Panc1 (cell line): ENCODE results near the gene THAP12. TPM values are rescaled to one million over a fixed set of nuclear protein-coding genes. Genes with fewer than 3 reads are reported as not detected.
"Not testable (repeated sequence)": the region's sequence is repeated elsewhere in the genome, so short reads cannot be mapped to it uniquely, and the experiment has no call there.

Experiments used
- ATAC-seq: fragments of 200-7000 bp; cut with Tn5 transposase; 2 replicates; pipeline ENCODE4 v1.9.1; 2020; ENCODE audit warnings: mild to moderate bottlenecking, moderate library complexity
- BruUV-seq: library from RNA; stranded (reverse); fragments of 400-500 nt; replicated peaks from 2 replicates; lab custom pipeline; 2021; lab: Mats Ljungman, UMichigan
- CTCF ChIA-PET: fragments of 300-600 bp; sonication (Branson Sonifier 250); formaldehyde crosslinking; loops from one replicate; lab custom pipeline; 2022; ENCODE audit warnings: antibody characterized with exemption; lab: Charles Lee
- POLR2A ChIA-PET: fragments of 300-600 bp; sonication (Branson Sonifier 250); formaldehyde crosslinking; loops from one replicate; lab custom pipeline; 2022; ENCODE audit warnings: antibody characterized with exemption; lab: Charles Lee
- DNase-seq: peaks from one replicate; pipeline ENCODE4 v3.0.0-alpha.2; 2010; ENCODE audit warnings: low read depth, low spot score
- H3K27ac ChIP-seq: 2 replicates; pipeline ENCODE4 v1.5.1; 2011; ENCODE audit warnings: mild to moderate bottlenecking, low read length, inconsistent platforms
- H3K27me3 ChIP-seq: fragments of 200-500 bp; sonication (Bioruptor generic); 2 replicates; pipeline ENCODE4 v1.6.0; 2014; ENCODE audit warnings: low read length, inconsistent platforms; ENCODE audit not compliant: control insufficient read depth, insufficient read depth
- H3K36me3 ChIP-seq: fragments of 200-500 bp; sonication (Bioruptor generic); 2 replicates; pipeline ENCODE4 v1.5.1; 2014; ENCODE audit warnings: inconsistent platforms, mild to moderate bottlenecking, low read length, moderate library complexity; ENCODE audit not compliant: control insufficient read depth, insufficient read depth
- H3K4me1 ChIP-seq: 2 replicates; pipeline ENCODE4 v1.5.1; 2011; ENCODE audit warnings: inconsistent platforms, mild to moderate bottlenecking, low read length, moderate library complexity; ENCODE audit not compliant: control insufficient read depth, insufficient read depth
- H3K4me3 ChIP-seq, 2 experiments: 2 replicates each; pipeline ENCODE4 v1.5.1; 2011 to 2012; ENCODE audit warnings: low read depth in 2 of 2, low read length in 2 of 2, mild to moderate bottlenecking in 2 of 2, inconsistent platforms in 1 of 2, moderate library complexity in 1 of 2
- H3K9me3 ChIP-seq: fragments of 200-500 bp; sonication (Bioruptor generic); 2 replicates; pipeline ENCODE4 v1.5.1; 2014; ENCODE audit warnings: low read depth, mild to moderate bottlenecking, inconsistent platforms, low read length, moderate library complexity; ENCODE audit not compliant: control insufficient read depth, insufficient read depth
- CTCF ChIP-seq: fragments of 450-650 bp; IDR thresholded peaks from 2 replicates; pipeline ENCODE4 v1.5.1; 2017; ENCODE audit warnings: mild to moderate bottlenecking
- POLR2AphosphoS5 ChIP-seq: IDR thresholded peaks from 2 replicates; pipeline ENCODE4 v1.6.1; 2012; ENCODE audit warnings: mild to moderate bottlenecking, low read depth, low read length, moderate library complexity
- REST ChIP-seq, 2 experiments: IDR thresholded peaks; 2 replicates each; pipeline ENCODE4 v1.6.1; 2011 to 2012; ENCODE audit warnings: low read depth in 2 of 2, control low read depth in 1 of 2, low read length in 1 of 2, mild to moderate bottlenecking in 1 of 2, moderate library complexity in 1 of 2; ENCODE audit not compliant: insufficient read depth in 1 of 2
- SIN3A ChIP-seq: IDR thresholded peaks from 2 replicates; pipeline ENCODE4 v1.6.1; 2012; ENCODE audit warnings: low read depth, mild to moderate bottlenecking, low read length, moderate library complexity, borderline replicate concordance; ENCODE audit not compliant: insufficient read depth
- TCF7L2 ChIP-seq: IDR thresholded peaks from 2 replicates; pipeline ENCODE4 v1.6.1; 2011; ENCODE audit warnings: mild to moderate bottlenecking, low read depth, low read length, inconsistent platforms
- in situ Hi-C: cut with HindIII; loops from 2 replicates; pipeline ENCODE4 v1.10.0; 2016; ENCODE audit warnings: low sequenced_read_pairs, low pct_unique_long_range_greater_than_20kb
- intact Hi-C: fragments of 100-400 bp; cut with micrococcal nuclease; formaldehyde crosslinking; loops from one replicate; pipeline ENCODE4 v1.10.0; 2022; ENCODE audit not compliant: unreplicated experiment
- total RNA-seq: library from RNA; stranded (reverse); gene quantifications from one replicate; pipeline ENCODE4 v1.2.1, GENCODE V29; 2021; ENCODE audit not compliant: unreplicated experiment

The THAP12 gene
- total RNA-seq, 1 experiment from 2014 or later: 57.3 TPM

GRCh38 chr11:76323375-76323774 lies 57.6 kb downstream of the THAP12 start:
- H3K27ac ChIP-seq, H3K4me1 ChIP-seq, H3K4me3 ChIP-seq, DNase-seq, ATAC-seq, H3K9me3 ChIP-seq, intact Hi-C loops, POLR2A ChIA-PET, BruUV-seq, in situ Hi-C loops, H3K27me3 ChIP-seq, H3K36me3 ChIP-seq: not testable (repeated sequence)
- CTCF ChIA-PET: interaction anchor here (1.1 to 1.2 kb wide), 2 partner anchors 115 to 116 kb away, joined by 3 read pairs; no protein-coding TSS in a partner anchor

GRCh38 chr11:76322942-76323341 lies 58.0 kb downstream of the THAP12 start:
- TF ChIP-seq CTCF (no peak), SIN3A (no peak), REST (IDR thresholded peaks at IDR 0.05; ENCODE audit: insufficient read depth in 1 of 2, low read depth in 2 of 2, low read length in 1 of 2) (no peak), POLR2AphosphoS5 (no peak), TCF7L2 (no peak)
- CTCF ChIA-PET: interaction anchor here (1.1 to 1.2 kb wide), 2 partner anchors 114 to 115 kb away, joined by 3 read pairs; no protein-coding TSS in a partner anchor
- in situ Hi-C loops (no loop called here), intact Hi-C loops (no loop called here)
- Histone ChIP-seq H3K36me3 (no peaks in the 10 kb centered on the region), H3K4me1 (no peaks in the 10 kb centered on the region), H3K9me3 (no peaks in the 10 kb centered on the region), H3K27ac (no peak overlapping the region), H3K4me3 (no peak overlapping the region), H3K27me3 (peaks cover 3% of the 10 kb centered on the region; the same call in 1 of the 2 replicates)
- DNase-seq (no peak), ATAC-seq (no peak)
- POLR2A ChIA-PET: no interaction called here
- BruUV-seq: no TSS peak

DNA sequence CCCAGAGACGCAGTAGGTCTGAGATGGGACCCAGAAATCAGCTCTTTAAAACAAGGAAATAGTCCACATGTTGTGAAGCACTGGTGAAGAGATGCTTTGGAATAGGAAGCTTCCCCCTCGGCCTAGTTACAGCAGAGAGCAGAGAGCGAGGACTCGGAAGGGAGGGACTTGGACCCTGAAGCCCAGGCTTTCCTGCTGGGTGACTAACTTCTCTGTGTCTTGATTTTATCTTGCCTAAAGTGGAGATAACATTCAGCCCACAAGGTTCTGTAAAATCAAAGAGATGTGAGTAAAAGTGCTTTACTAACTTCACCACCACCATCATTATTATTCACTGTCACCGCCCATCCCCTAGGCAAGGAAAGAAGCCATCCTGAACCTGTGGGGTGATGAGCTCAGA lies 58.4 kb downstream of the THAP12 start:
- no peaks in the 10 kb centered on the region for H3K36me3 ChIP-seq
- in situ Hi-C loops (no loop called here), intact Hi-C loops (no loop called here)
- no peak for ATAC-seq
- no TSS peak for BruUV-seq
- H3K4me1 ChIP-seq: no peaks in the 10 kb centered on the region
- no peak overlapping the region for H3K27ac ChIP-seq
- ChIA-PET CTCF (interaction anchor here (1.2 kb wide), 1 partner anchor 115 kb away, joined by 3 read pairs; no protein-coding TSS in a partner anchor), POLR2A (no interaction called here)
- H3K9me3 ChIP-seq: no peaks in the 10 kb centered on the region
- TF ChIP-seq TCF7L2 (no peak), SIN3A (no peak), POLR2AphosphoS5 (no peak), CTCF (no peak), REST (IDR thresholded peaks at IDR 0.05; ENCODE audit: insufficient read depth in 1 of 2, low read depth in 2 of 2, low read length in 1 of 2) (no peak)
- no peak for DNase-seq
- H3K4me3 ChIP-seq: no peak overlapping the region
- H3K27me3 ChIP-seq: peaks cover 3% of the 10 kb centered on the region; the same call in 1 of the 2 replicates
